Measurements from ENCODE around the gene CHCHD6. TPM values are rescaled to one million over a fixed set of nuclear protein-coding genes. Genes with fewer than 3 reads are reported as not detected.

The CHCHD6 gene
- total and polyA plus RNA-seq, 2 experiments from 2014 or later: 15.8 to 21.4 TPM

GRCh38 chr3:126732281-126733060 lies 28.4 kb downstream of the CHCHD6 start:
- Histone ChIP-seq H3K9me3 (ENCODE audit: low read depth) (no peaks in the 10 kb centered on the region), H3K27me3 (replicated peaks; ENCODE audit: insufficient read depth) (no peaks in the 10 kb centered on the region), H3K9me2 (ENCODE audit: insufficient read depth) (no peaks in the 10 kb centered on the region), H3K36me3 (ENCODE audit: low read depth) (no peaks in the 10 kb centered on the region), H3F3A (ENCODE audit: insufficient read depth) (no peaks in the 10 kb centered on the region), H3K4me3 (no peak overlapping the region), H3K4me2 (ENCODE audit: unreplicated experiment) (no peak overlapping the region), H4K20me1 (ENCODE audit: insufficient read depth) (no peaks in the 10 kb centered on the region), H3K4me1 (ENCODE audit: insufficient read depth) (no peaks in the 10 kb centered on the region), H3K27ac (no peak overlapping the region), H3K79me2 (ENCODE audit: insufficient read depth) (no peaks in the 10 kb centered on the region), H2AFZ (no peak overlapping the region), H3K9ac (no peak overlapping the region)
- no peak for DNase-seq
- WGBS, 2 experiments (ENCODE audit: low coverage in 1 of 2, low lambda C conversion rate in 2 of 2, missing lambda C conversion rate in 2 of 2): 88 to 94% methylated on average over 6 of the region's 6 CpGs
- TF ChIP-seq EZH2 (IDR thresholded peaks at IDR 0.05; ENCODE audit: insufficient read depth, poor library complexity, severe bottlenecking) (no peak), EZH2phosphoT487 (IDR thresholded peaks at IDR 0.05; ENCODE audit: insufficient read depth, low read depth) (no peak)
- in situ Hi-C loops (cut with MboI): no loop called here

GRCh38 chr3:126733061-126733430 lies 29.0 kb downstream of the CHCHD6 start:
- Histone ChIP-seq H3K4me3 (no peak overlapping the region), H3K79me2 (ENCODE audit: insufficient read depth) (no peaks in the 10 kb centered on the region), H3K4me1 (ENCODE audit: insufficient read depth) (no peaks in the 10 kb centered on the region), H2AFZ (no peak overlapping the region), H3K36me3 (ENCODE audit: low read depth) (no peaks in the 10 kb centered on the region), H3K9me2 (ENCODE audit: insufficient read depth) (no peaks in the 10 kb centered on the region), H3K9me3 (ENCODE audit: low read depth) (no peaks in the 10 kb centered on the region), H3F3A (ENCODE audit: insufficient read depth) (no peaks in the 10 kb centered on the region), H4K20me1 (ENCODE audit: insufficient read depth) (no peaks in the 10 kb centered on the region), H3K27me3 (replicated peaks; ENCODE audit: insufficient read depth) (no peaks in the 10 kb centered on the region), H3K27ac (no peak overlapping the region), H3K9ac (no peak overlapping the region), H3K4me2 (ENCODE audit: unreplicated experiment) (no peak overlapping the region)
- in situ Hi-C loops (cut with MboI): no loop called here
- 93% methylated on average over 4 to 5 of the region's 5 CpGs for WGBS, 2 experiments (ENCODE audit: low coverage in 1 of 2, low lambda C conversion rate in 2 of 2, missing lambda C conversion rate in 2 of 2)
- no peak for TF ChIP-seq EZH2 (IDR thresholded peaks at IDR 0.05; ENCODE audit: insufficient read depth, poor library complexity, severe bottlenecking)
- DNase-seq: no peak

- Histone ChIP-seq H3K4me1 (ENCODE audit: insufficient read depth) (no peaks in the 10 kb centered on the region), H3K9me2 (ENCODE audit: insufficient read depth) (no peaks in the 10 kb centered on the region), H4K20me1 (ENCODE audit: insufficient read depth) (no peaks in the 10 kb centered on the region), H3K4me3 (no peak overlapping the region), H3K27me3 (replicated peaks; ENCODE audit: insufficient read depth) (no peaks in the 10 kb centered on the region), H3K79me2 (ENCODE audit: insufficient read depth) (no peaks in the 10 kb centered on the region), H3K27ac (no peak overlapping the region), H2AFZ (no peak overlapping the region), H3K4me2 (ENCODE audit: unreplicated experiment) (no peak overlapping the region), H3K9ac (no peak overlapping the region), H3K9me3 (ENCODE audit: low read depth) (no peaks in the 10 kb centered on the region), H3F3A (ENCODE audit: insufficient read depth) (no peaks in the 10 kb centered on the region), H3K36me3 (ENCODE audit: low read depth) (no peaks in the 10 kb centered on the region)
- in situ Hi-C loops (cut with MboI): no loop called here
- whole genome bisulfite sequencing, 2 experiments (ENCODE audit: low coverage in 1 of 2, low lambda C conversion rate in 2 of 2, missing lambda C conversion rate in 2 of 2): 92 to 95% methylated on average over 5 of the region's 5 CpGs
- TF ChIP-seq EZH2phosphoT487 (IDR thresholded peaks at IDR 0.05; ENCODE audit: insufficient read depth, low read depth) (no peak), EZH2 (IDR thresholded peaks at IDR 0.05; ENCODE audit: insufficient read depth, poor library complexity, severe bottlenecking) (no peak)
- no peak for DNase-seq
Observed at GRCh38 chr3:126734106-126734723, 30.2 kb downstream of the CHCHD6 start.

GRCh38 chr3:126737527-126737926 lies 33.5 kb downstream of the CHCHD6 start:
- DNase-seq: no peak
- no peaks in the 10 kb centered on the region for H3K79me2 ChIP-seq (ENCODE audit: insufficient read depth)
- no peaks in the 10 kb centered on the region for H3K9me3 ChIP-seq (ENCODE audit: low read depth)
- H3F3A ChIP-seq (ENCODE audit: insufficient read depth): no peaks in the 10 kb centered on the region
- no peak for TF ChIP-seq EZH2phosphoT487 (IDR thresholded peaks at IDR 0.05; ENCODE audit: insufficient read depth, low read depth)
- TF ChIP-seq EZH2 (IDR thresholded peaks at IDR 0.05; ENCODE audit: insufficient read depth, poor library complexity, severe bottlenecking): no peak
- no peak overlapping the region for H3K4me3 ChIP-seq
- no peak overlapping the region for H3K9ac ChIP-seq
- in situ Hi-C loops (cut with MboI): no loop called here
- WGBS, 2 experiments (ENCODE audit: low coverage in 1 of 2, low lambda C conversion rate in 2 of 2, missing lambda C conversion rate in 2 of 2): 94 to 98% methylated on average over 7 of the region's 7 CpGs
- no peaks in the 10 kb centered on the region for H3K4me1 ChIP-seq (ENCODE audit: insufficient read depth)
- H4K20me1 ChIP-seq (ENCODE audit: insufficient read depth): no peaks in the 10 kb centered on the region
- no peak overlapping the region for H3K4me2 ChIP-seq (ENCODE audit: unreplicated experiment)
- no peak overlapping the region for H3K27ac ChIP-seq
- H3K27me3 ChIP-seq (replicated peaks; ENCODE audit: insufficient read depth): no peaks in the 10 kb centered on the region
- H3K9me2 ChIP-seq (ENCODE audit: insufficient read depth): no peaks in the 10 kb centered on the region
- no peak overlapping the region for H2AFZ ChIP-seq
- H3K36me3 ChIP-seq (ENCODE audit: low read depth): no peaks in the 10 kb centered on the region
